ENCODE measurements around the gene TCHP.

- TF ChIP-seq, protein P1, sequence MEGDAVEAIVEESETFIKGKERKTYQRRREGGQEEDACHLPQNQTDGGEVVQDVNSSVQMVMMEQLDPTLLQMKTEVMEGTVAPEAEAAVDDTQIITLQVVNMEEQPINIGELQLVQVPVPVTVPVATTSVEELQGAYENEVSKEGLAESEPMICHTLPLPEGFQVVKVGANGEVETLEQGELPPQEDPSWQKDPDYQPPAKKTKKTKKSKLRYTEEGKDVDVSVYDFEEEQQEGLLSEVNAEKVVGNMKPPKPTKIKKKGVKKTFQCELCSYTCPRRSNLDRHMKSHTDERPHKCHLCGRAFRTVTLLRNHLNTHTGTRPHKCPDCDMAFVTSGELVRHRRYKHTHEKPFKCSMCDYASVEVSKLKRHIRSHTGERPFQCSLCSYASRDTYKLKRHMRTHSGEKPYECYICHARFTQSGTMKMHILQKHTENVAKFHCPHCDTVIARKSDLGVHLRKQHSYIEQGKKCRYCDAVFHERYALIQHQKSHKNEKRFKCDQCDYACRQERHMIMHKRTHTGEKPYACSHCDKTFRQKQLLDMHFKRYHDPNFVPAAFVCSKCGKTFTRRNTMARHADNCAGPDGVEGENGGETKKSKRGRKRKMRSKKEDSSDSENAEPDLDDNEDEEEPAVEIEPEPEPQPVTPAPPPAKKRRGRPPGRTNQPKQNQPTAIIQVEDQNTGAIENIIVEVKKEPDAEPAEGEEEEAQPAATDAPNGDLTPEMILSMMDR (IDR thresholded peaks at IDR 0.05): peak; percentile 19 to 53 (median 42)
- TF ChIP-seq POLR2A (IDR thresholded peaks at IDR 0.05): peak; percentile 26
Measured at GRCh38 chr12:109899783-109900751, at the start of gene TCHP.
